Ishikawa (cell line): ENCODE results near the gene TNK2.

Experiments used
- CEBPB ChIP-seq: IDR thresholded peaks from 2 replicates; pipeline ENCODE4 v1.6.1; 2012
- EP300 ChIP-seq: IDR thresholded peaks from 2 replicates; pipeline ENCODE4 v1.6.1; 2012; ENCODE audit warnings: borderline replicate concordance
- MAX ChIP-seq: IDR thresholded peaks from 2 replicates; pipeline ENCODE4 v1.6.1; 2012
- REST ChIP-seq: IDR thresholded peaks from 2 replicates; pipeline ENCODE4 v1.6.1; 2012; ENCODE audit warnings: low read depth, mild to moderate bottlenecking
- TCF12 ChIP-seq: IDR thresholded peaks from 2 replicates; pipeline ENCODE4 v1.6.1; 2012; ENCODE audit warnings: low read depth
- TEAD4 ChIP-seq: IDR thresholded peaks from 2 replicates; pipeline ENCODE4 v1.6.1; 2012
- USF1 ChIP-seq: IDR thresholded peaks from 2 replicates; pipeline ENCODE4 v1.6.1; 2012
- YY1 ChIP-seq: IDR thresholded peaks from 2 replicates; pipeline ENCODE4 v1.6.1; 2012; ENCODE audit warnings: low read depth

GRCh38 chr3:195873281-195873887 lies 35.0 kb downstream of the TNK2 start:
- TF ChIP-seq CEBPB (no peak), REST (no peak), EP300 (no peak), USF1 (no peak), MAX (no peak), TEAD4 (no peak), YY1 (no peak), TCF12 (no peak)
